HL-60 (cell line): ENCODE results near the gene RNF220.

Experiments
- GABPA ChIP-seq: IDR thresholded peaks from 2 replicates; pipeline ENCODE4 v1.6.1; 2012; ENCODE audit warnings: low read depth
- POLR2AphosphoS5 ChIP-seq: IDR thresholded peaks from 2 replicates; pipeline ENCODE4 v1.6.1; 2012; ENCODE audit warnings: low read depth
- SPI1 ChIP-seq: IDR thresholded peaks from 2 replicates; pipeline ENCODE4 v1.6.1; 2012; ENCODE audit warnings: low read depth, mild to moderate bottlenecking, borderline replicate concordance
- TF ChIP-seq, protein P1 (sequence below): IDR thresholded peaks from one replicate; pipeline ENCODE4 v1.5.1; 2011; ENCODE audit warnings: low read length, control low read depth, inconsistent platforms; ENCODE audit not compliant: insufficient read depth
- TF ChIP-seq, protein P2 (sequence below): IDR thresholded peaks from 2 replicates; pipeline ENCODE4 v1.6.1; 2012; ENCODE audit warnings: low read depth; ENCODE audit not compliant: insufficient replicate concordance

DNA sequence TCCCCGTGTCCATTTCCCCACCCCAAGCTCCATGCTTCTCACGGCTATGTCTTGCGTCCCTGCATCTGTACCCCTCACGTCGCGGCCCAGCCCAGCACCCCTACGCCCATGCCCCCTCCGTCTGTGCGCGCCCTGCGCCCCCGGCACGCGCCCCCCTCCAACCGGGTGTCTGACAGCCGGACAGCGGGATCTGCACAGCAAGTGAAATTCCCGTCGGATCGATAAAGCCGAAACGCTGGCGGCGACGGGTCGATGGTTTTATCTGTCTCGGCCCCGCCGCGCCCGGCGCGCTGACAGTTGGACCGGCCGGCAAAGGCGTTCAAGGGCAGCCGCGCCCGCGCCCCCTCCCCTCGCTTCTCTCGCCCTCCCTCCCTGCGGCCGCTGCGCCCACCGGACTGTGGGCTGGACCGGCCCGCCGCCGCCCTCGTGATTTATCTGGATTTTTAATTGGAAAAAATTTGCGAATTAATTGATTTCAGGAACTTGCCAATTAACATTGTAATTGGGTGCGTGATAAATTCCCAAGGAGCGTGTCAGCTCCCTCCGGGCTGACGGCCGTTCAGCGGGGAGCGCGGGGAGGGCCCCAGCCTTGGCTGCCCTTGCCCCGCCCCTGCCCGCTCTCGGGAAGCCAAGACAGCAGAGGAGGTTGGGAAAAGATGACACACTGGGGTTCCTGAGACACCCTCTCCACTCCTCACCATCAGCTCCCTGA is 212.1 kb downstream of the RNF220 start:
- TF ChIP-seq, protein P1, sequence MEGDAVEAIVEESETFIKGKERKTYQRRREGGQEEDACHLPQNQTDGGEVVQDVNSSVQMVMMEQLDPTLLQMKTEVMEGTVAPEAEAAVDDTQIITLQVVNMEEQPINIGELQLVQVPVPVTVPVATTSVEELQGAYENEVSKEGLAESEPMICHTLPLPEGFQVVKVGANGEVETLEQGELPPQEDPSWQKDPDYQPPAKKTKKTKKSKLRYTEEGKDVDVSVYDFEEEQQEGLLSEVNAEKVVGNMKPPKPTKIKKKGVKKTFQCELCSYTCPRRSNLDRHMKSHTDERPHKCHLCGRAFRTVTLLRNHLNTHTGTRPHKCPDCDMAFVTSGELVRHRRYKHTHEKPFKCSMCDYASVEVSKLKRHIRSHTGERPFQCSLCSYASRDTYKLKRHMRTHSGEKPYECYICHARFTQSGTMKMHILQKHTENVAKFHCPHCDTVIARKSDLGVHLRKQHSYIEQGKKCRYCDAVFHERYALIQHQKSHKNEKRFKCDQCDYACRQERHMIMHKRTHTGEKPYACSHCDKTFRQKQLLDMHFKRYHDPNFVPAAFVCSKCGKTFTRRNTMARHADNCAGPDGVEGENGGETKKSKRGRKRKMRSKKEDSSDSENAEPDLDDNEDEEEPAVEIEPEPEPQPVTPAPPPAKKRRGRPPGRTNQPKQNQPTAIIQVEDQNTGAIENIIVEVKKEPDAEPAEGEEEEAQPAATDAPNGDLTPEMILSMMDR: no peak
- no peak for TF ChIP-seq GABPA
- TF ChIP-seq POLR2AphosphoS5: no peak
- TF ChIP-seq, protein P2, sequence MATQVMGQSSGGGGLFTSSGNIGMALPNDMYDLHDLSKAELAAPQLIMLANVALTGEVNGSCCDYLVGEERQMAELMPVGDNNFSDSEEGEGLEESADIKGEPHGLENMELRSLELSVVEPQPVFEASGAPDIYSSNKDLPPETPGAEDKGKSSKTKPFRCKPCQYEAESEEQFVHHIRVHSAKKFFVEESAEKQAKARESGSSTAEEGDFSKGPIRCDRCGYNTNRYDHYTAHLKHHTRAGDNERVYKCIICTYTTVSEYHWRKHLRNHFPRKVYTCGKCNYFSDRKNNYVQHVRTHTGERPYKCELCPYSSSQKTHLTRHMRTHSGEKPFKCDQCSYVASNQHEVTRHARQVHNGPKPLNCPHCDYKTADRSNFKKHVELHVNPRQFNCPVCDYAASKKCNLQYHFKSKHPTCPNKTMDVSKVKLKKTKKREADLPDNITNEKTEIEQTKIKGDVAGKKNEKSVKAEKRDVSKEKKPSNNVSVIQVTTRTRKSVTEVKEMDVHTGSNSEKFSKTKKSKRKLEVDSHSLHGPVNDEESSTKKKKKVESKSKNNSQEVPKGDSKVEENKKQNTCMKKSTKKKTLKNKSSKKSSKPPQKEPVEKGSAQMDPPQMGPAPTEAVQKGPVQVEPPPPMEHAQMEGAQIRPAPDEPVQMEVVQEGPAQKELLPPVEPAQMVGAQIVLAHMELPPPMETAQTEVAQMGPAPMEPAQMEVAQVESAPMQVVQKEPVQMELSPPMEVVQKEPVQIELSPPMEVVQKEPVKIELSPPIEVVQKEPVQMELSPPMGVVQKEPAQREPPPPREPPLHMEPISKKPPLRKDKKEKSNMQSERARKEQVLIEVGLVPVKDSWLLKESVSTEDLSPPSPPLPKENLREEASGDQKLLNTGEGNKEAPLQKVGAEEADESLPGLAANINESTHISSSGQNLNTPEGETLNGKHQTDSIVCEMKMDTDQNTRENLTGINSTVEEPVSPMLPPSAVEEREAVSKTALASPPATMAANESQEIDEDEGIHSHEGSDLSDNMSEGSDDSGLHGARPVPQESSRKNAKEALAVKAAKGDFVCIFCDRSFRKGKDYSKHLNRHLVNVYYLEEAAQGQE: no peak
- no peak for TF ChIP-seq SPI1
